ENCODE data around the gene MMP13.
"Not testable (repeated sequence)": the region's sequence is repeated elsewhere in the genome, so short reads cannot be mapped to it uniquely, and the experiment has no call there.

MMP13 gene

GRCh38 chr11:102920118-102920684 lies 35.3 kb downstream of the MMP13 start:
- TF ChIP-seq CTCF (IDR thresholded peaks at IDR 0.05; ENCODE audit: extremely low read depth, missing control alignments), result no peak
- peak; percentile 17 for DNase-seq (ENCODE audit: low spot score)

DNA sequence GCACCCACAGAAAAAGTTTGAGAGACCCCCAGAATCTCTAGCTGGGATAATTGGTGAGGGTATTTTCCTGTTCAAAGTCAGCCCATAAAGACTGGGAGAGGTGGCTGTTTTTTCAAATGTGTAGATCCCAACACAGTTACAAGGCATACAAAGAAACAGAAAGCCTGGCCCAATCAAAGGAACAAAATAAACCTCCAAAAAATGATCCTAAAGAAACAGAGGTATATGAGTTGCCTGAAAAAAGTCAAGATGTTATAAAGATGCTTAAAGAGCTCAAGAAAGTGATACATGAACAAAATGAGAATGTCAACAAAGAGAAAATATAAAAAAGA lies 40.5 kb downstream of the MMP13 start:
- DNase-seq (ENCODE audit: low spot score), result no peak
- TF ChIP-seq CTCF (IDR thresholded peaks at IDR 0.05; ENCODE audit: extremely low read depth, missing control alignments), result no peak

- TF ChIP-seq CTCF (IDR thresholded peaks at IDR 0.05; ENCODE audit: extremely low read depth, missing control alignments), result peak; percentile 7
- DNase-seq (ENCODE audit: low spot score), result no peak
These were observed 41.1 kb downstream of the MMP13 start for GRCh38 chr11:102914238-102915043.

DNA sequence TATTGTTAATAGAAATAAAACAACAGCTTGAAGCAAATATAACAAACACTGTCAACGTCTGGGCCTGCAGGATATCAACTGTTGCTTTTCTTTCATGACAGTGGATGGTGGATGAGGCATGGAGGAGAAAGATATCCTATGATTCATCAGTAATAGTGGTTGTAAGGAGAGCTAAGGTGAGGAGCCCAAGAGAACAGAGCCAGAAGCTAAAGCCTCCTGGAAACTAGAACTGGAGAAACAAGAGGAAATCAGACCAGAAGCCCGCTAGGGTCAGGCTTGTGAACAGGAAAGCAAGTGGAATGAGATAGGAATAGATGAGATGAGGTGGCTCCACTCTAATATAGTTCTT lies 43.1 kb downstream of the MMP13 start:
- DNase-seq (ENCODE audit: low spot score), result no peak

GRCh38 chr11:102911758-102912481 lies 43.6 kb downstream of the MMP13 start:
- no peak for TF ChIP-seq CTCF (IDR thresholded peaks at IDR 0.05; ENCODE audit: extremely low read depth, missing control alignments)
- no peak for DNase-seq (ENCODE audit: low spot score)

More for the DNA sequence above, 43.1 kb downstream of the MMP13 start:
- TF ChIP-seq CTCF (IDR thresholded peaks at IDR 0.05; ENCODE audit: extremely low read depth, missing control alignments), result no peak

GRCh38 chr11:102905848-102906247 lies 49.7 kb downstream of the MMP13 start:
- DNase-seq (ENCODE audit: low spot score), result not testable (repeated sequence)

GRCh38 chr11:102903895-102904294 lies 51.6 kb downstream of the MMP13 start:
- not testable (repeated sequence) for DNase-seq (ENCODE audit: low spot score)

- no peak for TF ChIP-seq CTCF (IDR thresholded peaks at IDR 0.05; ENCODE audit: extremely low read depth, missing control alignments)
- DNase-seq (ENCODE audit: low spot score), result no peak
These were observed 55.2 kb downstream of the MMP13 start for GRCh38 chr11:102900346-102900745.

Measured in GM20000 (cell line).